GM21390 (cell line): Measurements from ENCODE around the gene TRDMT1.

ENCODE experiments used
- ATAC-seq: cut with Tn5 transposase; IDR thresholded peaks from one replicate; pipeline ENCODE4 v1.9.1; 2021; ENCODE audit not compliant: unreplicated experiment

TRDMT1 gene

DNA sequence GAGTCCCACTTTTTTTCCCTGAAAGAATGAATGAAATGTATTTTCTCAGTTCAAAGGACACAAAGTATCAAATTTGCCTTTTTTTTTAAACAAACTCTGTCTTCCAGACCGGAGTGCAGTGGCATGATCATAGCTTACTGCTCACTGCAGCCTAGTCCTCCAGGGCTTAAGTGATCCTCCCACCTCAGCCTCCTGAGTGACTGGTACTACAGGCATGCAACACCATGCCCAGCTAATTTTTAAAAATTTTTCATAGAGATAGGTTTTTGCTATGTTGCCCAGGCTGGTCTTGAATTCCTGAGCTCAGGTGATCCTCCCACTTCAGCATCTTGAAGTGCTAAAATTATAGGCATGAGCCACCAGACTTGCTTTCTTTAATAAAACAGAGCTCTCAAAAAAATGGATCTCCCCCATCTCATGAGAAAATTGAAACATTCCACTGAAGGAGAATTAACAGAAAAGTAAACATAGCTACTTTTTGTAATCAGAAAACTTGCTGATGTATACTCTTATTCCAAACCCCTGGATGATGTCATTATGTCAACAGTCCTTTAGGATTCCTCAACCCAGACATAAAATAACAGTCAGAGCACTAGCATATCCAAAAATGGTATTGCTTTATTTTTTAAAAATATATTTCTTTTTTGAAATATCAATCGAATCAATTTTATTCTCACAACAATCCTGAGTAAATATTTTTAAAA lies 12.3 kb upstream of the TRDMT1 start:
- ATAC-seq: no peak

DNA sequence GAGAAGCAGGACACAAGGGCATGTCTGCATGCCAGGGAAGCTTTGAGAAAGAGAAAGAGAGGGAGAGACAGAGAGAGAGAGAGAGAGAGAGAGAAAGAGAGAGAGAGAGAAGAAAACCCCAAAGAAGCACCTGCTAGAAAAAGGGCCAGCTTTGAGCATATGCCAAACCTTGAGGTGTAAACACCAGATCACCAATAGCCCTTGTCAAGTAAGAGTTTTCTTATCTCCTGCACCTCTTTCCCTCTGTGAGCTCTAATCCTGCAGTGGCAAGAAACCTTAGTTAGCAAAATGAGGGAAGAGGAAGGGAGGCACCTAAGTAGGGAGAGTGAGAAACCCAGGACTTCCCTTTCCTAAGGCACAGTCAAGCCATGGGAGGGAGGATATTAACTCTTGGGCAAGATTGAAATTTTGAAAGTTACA lies 11.3 kb upstream of the TRDMT1 start:
- ATAC-seq: no peak

DNA sequence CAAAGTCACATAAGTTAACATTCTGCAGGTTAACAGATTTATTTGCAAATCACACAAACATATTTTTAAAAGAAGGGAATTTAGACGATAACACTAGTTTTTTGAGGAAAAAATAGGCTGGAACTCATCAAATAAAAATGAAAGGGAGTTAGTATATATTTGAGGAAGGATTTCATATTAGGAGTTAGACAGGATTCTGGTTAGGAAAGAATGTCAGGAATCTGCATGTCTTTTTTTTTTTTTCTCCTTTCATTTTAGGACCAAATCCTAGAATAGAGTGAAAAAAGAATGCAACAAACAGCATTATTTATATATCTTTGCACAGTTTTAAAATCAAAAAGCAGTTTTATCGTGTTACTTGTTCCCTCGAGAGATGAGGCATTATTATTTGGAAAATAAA lies 8.9 kb upstream of the TRDMT1 start:
- no peak for ATAC-seq

DNA sequence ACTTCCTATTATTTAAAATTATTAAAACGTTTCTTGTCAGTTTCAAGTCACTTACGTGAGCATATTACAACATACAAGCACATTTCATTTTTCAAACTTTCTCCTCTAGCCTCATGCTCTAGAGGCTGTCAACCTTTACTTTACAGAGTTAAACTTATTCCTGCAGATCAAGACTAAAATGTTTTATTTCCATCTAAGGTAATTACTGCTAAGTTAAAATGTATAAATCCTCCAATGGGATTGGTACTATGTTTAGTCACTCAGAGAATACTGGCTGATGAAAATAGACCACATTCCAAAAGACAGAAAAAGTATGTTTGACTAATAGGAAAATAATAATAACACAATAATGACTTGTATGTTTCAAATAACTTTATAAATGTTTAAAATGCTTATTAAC lies 8.4 kb upstream of the TRDMT1 start:
- no peak for ATAC-seq

DNA sequence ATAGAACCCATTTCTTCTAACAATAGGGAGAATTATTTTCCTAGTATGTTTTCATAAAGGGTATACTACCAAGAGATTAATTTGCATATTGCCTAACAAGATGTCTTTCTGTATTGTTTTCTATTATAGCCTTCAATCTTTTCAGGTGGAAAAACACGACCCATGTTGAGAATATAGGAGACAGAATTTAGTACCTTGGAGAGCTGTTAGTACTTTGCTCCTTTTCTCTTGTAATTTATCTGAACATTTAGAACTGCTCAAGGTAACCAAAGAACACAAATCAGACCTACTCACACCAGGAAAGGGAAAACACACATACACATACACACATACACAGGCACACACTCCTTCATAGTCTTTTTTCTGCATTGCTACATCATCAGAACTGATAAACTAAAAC lies 7.8 kb upstream of the TRDMT1 start:
- no peak for ATAC-seq

DNA sequence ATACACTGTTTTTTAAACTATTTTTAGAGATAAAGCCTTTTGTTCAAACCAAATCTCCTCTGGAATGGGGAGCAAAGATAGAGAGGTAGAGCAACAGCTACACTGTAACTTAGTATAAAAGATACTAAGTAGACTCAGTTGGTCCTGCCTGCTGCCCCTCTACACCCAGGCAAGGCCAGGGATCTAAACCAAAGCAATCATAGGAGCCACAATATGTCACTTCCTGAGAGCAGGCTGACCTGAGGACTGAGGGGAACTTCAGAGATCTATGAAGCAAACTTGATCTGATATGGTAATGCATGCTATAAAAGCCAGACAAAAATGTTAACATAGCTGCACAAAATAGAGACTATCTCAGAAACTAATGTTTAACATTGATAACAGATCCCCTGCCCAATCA lies 7.0 kb upstream of the TRDMT1 start:
- no peak for ATAC-seq

DNA sequence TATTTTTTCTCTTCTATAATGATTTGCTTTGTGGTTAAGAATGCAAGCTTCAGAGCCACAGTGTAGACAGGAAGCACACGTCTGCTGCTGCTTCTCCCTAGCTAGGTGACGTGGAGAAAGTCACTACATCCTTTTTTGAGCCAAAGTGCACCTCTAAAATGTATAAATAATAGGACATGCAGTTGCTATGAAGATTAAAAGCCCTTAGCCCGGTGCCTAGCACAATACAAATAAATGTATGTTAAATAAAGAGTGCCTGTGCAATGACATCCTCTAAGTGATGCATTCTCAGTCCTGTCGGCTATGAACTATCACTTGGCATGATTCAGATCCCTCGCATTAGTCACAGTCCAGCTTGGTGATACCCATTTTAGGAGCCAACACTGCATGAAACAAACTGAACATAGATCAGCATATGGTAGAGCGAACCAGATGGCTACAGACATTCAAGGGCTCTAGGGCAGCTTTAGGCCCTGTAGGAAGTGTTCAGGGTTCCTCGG lies 4.8 kb upstream of the TRDMT1 start:
- ATAC-seq: no peak

DNA sequence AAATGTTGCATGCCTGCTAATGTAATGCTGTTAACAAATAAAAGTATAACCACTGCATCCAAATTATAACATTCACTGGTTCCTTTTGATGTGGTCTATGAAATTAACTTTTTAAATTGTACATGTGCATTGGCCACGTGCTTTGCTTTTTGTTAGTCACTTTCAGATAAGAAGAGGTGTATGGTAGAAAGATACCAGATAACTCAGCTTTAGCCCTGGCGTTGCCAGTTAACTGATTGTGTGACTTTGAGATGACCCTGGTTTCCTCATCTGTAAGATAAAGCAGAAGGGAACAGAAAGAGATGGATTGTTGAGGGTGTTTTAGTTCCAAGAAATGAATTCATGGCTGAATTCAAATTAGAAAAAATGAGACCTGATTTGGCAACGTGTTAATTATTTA lies 1.9 kb upstream of the TRDMT1 start:
- no peak for ATAC-seq

DNA sequence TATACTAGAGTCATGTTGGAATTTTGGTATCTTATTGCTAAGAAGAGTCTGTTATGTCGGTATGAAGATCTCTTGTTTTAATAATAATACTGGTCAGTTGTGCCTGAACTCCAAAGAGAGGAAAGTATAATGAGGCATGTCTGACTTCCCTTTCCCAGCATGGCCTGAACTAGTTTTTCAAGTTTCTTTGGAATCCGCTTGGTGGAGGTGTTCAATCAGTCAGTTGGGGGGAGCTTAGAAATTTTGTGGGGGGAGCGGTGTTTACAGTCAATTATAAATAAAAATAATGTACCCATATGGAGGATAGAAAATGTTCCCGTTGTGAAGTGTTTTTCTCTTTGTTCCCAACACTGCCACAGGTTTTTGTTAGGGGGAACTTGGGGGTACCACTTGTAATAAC lies 1.5 kb upstream of the TRDMT1 start:
- no peak for ATAC-seq

DNA sequence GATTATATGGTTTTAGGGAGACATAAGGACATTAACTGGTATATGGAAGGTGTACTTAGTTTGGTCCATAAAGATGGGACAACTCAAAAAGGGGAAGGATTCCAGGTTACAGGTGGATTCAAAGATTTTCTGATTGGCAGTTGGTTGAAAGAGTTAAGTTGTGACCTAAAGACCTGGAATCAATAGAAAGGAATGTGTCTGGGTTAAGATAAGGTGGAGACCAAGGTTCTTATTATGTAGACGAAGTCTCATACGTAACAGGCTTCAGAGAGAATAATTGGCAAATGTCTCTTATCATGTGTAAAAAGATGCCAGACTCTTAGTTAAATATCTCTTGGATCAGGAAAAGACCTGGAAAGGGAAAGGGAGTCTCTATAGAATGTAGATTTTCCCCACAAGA lies 1.0 kb upstream of the TRDMT1 start:
- no peak for ATAC-seq

DNA sequence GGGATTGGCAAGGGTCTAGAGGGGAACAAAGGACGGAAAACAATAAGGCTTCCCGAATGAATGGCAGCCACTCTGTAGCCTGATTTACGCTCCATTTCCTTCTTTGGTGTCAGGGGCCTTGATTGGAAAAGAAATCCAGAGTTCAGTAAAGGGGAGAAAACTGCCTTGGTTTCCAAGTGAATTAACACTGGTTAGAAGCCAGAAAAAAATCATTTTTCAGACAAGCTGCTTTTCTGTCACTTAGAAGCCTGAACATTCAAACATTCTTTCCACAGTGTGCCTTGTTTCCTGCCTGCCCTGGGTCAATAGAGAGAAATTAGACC lies 283 bp upstream of the TRDMT1 start:
- ATAC-seq: no peak

DNA sequence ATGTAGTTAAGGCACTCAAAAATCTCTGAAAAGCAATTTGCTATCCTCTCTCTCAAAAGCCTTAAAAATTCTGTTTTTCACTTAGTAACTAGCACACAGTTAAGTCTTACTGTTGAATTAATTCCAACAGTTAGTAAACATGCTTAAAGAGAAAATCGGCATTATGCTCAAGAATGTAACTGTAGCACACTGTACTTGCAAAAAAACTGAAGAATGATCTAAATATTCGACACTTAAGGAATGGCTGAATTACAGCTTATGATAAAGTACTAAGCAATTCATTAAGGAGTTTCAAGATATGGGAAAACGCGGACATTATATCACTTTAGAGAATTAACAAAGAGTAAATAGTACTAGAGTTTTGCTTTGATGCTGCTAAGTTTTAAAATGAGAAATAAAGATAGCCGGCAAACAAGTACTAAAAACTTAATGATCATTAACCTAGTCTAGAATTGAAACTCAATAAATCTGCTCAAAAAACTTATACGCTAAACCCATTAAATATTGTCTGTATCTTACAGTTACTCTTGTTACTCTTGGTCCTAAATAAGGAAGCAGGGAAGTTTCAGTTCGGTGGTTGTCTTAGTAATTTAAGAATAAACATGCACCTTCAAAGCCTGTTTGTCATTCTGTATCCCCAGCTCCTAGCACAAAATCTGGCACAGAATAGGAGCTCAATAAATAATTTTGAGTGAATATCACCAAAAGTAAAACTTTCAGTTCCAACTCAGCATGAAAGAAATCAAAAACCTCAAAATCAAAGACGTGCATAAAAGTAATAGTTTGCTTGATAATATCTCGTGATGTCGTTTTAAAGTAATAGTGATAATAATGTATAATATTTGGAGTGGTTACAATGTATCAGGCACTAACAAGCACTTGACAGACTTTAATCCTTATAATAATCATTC lies 1.2 kb downstream of the TRDMT1 start:
- ATAC-seq: no peak

DNA sequence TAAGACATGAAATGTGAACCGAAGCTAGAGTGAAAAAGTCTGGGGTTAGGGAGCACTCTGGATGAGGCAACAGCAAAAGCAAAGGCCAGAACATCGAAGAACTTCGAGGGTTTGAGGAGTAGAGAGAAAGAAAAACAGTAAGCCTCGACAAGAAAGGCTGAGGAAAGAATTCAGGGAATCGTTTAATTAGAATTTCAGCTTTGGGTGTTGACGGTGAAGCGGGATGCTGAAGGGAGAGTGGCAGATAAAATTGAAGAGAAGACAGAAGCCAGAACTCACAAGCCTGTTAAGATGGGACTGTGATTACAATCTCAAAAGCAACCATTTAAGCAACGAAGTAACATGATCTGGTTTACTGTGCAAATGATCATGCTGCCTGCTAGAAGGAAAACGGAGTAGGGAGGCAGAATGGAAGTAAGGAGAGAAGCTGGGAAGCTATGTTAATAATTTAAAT lies 2.1 kb downstream of the TRDMT1 start:
- ATAC-seq: no peak

DNA sequence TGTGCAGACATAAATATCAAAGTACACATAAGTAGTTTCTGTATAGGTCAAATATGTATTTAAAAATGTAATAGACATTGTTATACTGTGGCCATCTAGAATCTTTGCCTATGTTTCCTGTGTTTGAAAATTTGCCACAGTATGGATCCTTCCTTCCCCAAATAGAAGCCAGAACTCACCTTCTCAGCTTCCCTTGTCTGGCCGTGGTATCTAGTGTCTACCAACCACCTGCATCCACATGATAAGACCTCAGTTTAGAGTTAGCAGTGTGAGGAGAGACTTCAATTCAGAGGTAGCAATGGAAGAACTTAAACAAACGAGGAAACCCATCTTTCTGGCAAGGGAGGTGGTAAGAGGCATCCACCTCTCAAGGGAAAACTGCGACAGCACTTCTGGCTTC lies 4.9 kb downstream of the TRDMT1 start:
- no peak for ATAC-seq

DNA sequence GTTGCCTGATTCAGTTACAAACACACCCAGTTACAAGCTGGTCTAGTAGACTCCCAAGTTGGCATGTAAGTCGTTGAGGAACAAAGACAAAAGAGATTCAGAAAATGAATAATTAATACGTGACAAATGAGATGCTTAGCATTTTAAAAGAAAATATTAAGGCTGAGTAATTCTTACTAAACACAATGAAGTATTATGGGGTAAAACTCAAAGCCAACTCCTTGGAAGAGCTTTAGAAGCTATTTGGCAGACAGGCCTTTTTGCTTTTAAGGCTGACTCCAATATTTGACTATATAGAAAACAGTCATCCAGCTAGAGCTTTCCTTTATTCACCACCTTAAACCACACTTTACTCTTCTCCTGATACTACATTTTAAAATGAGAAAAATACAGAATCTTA lies 5.4 kb downstream of the TRDMT1 start:
- ATAC-seq: no peak

DNA sequence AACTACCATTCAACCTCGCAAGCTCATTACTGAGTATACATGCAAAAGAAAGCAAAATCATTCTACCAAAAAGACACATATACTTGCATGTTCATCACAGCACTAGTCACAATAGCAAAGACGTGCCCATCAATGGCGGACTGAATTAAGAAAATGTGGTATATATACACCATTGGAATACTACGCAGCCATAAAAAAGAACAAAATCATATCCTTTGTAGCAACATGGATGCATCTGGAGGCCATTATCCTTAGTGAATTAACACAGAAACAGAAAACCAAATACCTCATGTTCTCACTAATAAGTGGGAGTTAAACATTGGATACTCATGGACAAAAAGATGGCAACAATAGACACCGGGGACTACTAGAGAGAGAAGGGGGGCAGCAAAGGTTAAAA lies 6.4 kb downstream of the TRDMT1 start:
- no peak for ATAC-seq

DNA sequence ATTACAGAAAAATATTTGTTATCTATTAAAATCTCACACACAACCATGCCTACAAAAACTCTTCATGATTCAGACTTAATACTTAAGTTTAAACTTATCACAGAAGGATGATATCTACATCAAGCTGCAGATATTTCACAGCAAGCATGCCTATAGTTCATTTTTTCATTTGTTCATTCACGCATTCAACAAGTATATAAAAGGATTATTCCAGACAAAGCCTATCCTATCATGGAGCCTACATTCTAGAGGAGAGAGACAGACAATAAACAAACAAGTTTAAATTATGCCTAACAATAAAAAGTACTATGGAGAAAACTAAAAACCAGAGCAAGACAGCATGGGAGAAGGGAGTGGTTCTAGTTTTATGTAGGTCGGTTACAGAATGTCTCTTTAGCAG lies 10.9 kb downstream of the TRDMT1 start:
- no peak for ATAC-seq

DNA sequence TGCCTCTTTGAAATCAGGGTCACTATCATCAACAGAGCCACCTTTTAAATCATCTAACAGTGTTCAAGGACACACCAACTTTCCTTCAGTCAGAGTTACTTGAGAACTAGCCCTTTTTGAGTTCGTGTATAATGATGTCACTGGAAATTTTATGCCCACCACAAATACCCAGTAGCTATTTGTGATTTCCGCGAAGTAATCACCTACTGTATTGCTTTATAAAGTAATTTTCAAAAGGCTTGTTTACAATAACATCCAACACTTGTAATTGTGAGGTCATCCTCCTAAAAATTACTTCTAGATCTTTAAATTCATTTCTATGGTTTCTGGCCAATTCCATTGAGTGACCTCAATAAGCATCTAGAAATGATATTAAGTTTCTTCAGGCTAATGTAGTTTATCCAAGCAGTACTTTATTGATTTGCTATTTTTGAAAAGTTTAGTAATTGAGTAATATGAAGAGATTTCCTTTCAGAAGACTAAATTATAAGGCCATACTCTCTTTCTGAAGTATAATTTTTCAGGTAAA lies 12.8 kb downstream of the TRDMT1 start:
- ATAC-seq: no peak

DNA sequence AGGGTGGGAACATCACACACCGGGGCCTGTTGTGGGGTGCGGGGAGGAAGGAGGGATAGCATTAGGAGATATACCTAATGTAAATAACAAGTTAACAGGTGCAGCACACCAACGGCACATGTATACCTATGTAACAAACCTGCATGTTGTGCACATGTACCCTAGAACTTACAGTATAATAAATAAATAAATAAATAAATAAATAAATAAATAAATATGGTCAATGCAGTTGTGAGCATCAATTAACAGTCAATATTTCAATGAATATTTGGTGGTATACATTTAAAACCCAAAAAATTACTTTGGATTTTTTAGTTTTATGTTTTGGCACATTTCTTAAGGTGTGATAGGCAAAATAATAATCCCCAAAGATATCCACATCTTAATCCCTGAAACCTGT lies 15.6 kb downstream of the TRDMT1 start:
- ATAC-seq: no peak

DNA sequence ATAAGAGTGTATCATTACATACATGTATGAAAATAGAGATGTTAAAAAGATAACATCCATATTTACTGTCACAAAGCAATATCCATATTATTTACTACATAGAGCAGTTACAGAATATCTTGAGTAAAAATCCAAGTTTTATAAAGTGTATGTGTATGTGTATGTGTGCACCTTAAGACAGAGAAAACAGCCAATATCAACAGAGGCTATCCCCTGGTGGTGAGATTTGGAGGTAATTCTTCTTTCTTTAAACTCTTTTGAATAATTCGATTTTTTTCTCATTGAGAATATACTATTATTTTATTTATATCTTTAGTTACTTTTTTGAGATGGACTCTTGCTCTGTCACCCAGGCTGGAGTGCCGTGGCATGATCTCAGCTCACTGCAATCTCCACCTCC lies 18.4 kb downstream of the TRDMT1 start:
- no peak for ATAC-seq

DNA sequence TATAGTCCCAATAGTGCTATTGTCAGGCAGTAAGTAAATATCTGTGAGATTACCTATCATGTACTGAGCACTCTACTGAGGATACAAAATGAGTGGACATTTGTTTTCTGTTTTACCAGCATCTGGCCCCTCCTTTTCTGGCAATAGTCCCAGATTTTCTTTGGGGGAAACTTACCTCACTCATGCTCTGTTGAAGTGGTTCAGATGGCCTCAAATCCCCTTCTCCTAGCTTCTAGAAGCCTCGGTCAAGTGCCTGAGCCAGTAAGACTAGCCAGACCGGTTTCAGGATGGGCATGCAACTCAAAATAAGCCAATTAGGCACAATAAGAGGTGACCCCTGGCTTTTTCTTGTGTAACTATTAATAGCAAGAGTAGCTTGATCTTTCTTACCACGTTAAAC lies 19.7 kb downstream of the TRDMT1 start:
- ATAC-seq: no peak

DNA sequence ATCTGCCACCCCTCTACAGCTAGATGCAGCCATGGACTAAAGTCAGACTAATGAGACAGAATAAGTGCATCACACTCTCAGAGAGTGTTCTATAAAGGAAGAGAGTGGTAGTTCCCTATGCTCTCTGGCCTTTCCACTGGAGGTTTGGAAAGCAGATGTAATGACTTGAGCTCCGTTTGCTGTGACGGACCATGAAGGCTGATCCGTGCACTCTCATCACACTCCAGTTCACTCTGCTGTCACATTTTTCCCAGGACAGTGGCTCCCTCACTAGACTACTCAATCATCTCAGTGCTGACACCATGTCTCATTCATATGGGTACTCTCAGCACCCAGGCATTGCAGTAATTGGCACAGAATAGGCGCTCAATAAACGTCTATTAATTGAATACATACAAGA lies 20.4 kb downstream of the TRDMT1 start:
- ATAC-seq: no peak
